ENCODE results near the gene ZNF780A.

GRCh38 chr19:40110570-40110969, 19.8 kb upstream of the ZNF780A start:
- TF ChIP-seq POLR2A (IDR thresholded peaks at IDR 0.05; ENCODE audit: low read depth, low read length), result no peak
- no peak for TF ChIP-seq TAF1 (IDR thresholded peaks at IDR 0.05; ENCODE audit: low read depth, low read length)
- TF ChIP-seq PAX5 (IDR thresholded peaks at IDR 0.05; ENCODE audit: insufficient read depth, low read length, severe bottlenecking), result no peak
- no peak for TF ChIP-seq POLR2AphosphoS5 (IDR thresholded peaks at IDR 0.05; ENCODE audit: low read depth, low read length)
- no peak for TF ChIP-seq POU2F2 (IDR thresholded peaks at IDR 0.05; ENCODE audit: low read depth, low read length)
- TF ChIP-seq SPI1 (IDR thresholded peaks at IDR 0.05; ENCODE audit: low read depth, low read length), result no peak

All from GM12891 (cell line).